Neural cell (in vitro differentiated cells): ENCODE measurements around the gene MINK1. TPM values are rescaled to one million over a fixed set of nuclear protein-coding genes. Genes with fewer than 3 reads are reported as not detected.

Source experiments
- H2AFZ ChIP-seq: fragments of 200-600, 300-800 bp; sonication (generic), shearing (Covaris generic); 2 replicates; pipeline ENCODE4 v1.6.0; 2014; ENCODE audit warnings: low read depth, mild to moderate bottlenecking, antibody characterized with exemption, low read length, moderate library complexity
- H3F3A ChIP-seq: fragments of 200-600 bp; shearing (Covaris generic); 2 replicates; pipeline ENCODE4 v1.6.1; 2016; ENCODE audit warnings: mild to moderate bottlenecking, moderate library complexity, mixed read lengths, antibody characterized with exemption, low read length; ENCODE audit not compliant: insufficient read depth, poor library complexity, severe bottlenecking
- H3K27ac ChIP-seq: fragments of 200-600, 300-800 bp; sonication (generic), shearing (Covaris generic); 2 replicates; pipeline ENCODE4 v1.5.1; 2014; ENCODE audit warnings: mild to moderate bottlenecking, low read length, moderate library complexity
- H3K27me3 ChIP-seq: fragments of 300-800, 200-600 bp; sonication (generic), shearing (Covaris generic); 2 replicates; pipeline ENCODE4 v1.6.0; 2014; ENCODE audit warnings: mild to moderate bottlenecking, low read depth, low read length, moderate library complexity; ENCODE audit not compliant: insufficient read depth
- H3K36me3 ChIP-seq: fragments of 300-800, 200-600 bp; sonication (generic), shearing (Covaris generic); 2 replicates; pipeline ENCODE4 v1.5.1; 2014; ENCODE audit warnings: mild to moderate bottlenecking, antibody characterized with exemption, low read length, moderate library complexity; ENCODE audit not compliant: insufficient read depth
- H3K4me2 ChIP-seq: fragments of 300-800, 200-600 bp; sonication (generic), shearing (Covaris generic); 2 replicates; pipeline ENCODE4 v1.6.0; 2014; ENCODE audit warnings: mild to moderate bottlenecking, low read length
- H3K4me3 ChIP-seq: fragments of 300-800, 200-600 bp; sonication (generic), shearing (Covaris generic); 2 replicates; pipeline ENCODE4 v1.5.1; 2014; ENCODE audit warnings: mild to moderate bottlenecking, low read length, moderate library complexity
- H3K79me2 ChIP-seq: fragments of 200-600 bp; shearing (Covaris generic); replicated peaks from 2 replicates; pipeline ENCODE4 v1.6.0; 2014; ENCODE audit warnings: mild to moderate bottlenecking, low read length, moderate library complexity; ENCODE audit not compliant: insufficient read depth
- H3K9ac ChIP-seq: fragments of 300-800, 200-600 bp; sonication (generic), shearing (Covaris generic); 2 replicates; pipeline ENCODE4 v1.6.1; 2016; ENCODE audit warnings: mild to moderate bottlenecking, low read length, mixed read lengths
- H3K9me2 ChIP-seq: fragments of 200-600 bp; shearing (Covaris generic); 2 replicates; pipeline ENCODE4 v1.6.1; 2016; ENCODE audit warnings: mild to moderate bottlenecking, low read length, mixed read lengths; ENCODE audit not compliant: insufficient read depth
- H3K9me3 ChIP-seq: fragments of 200-600, 300-800 bp; sonication (generic), shearing (Covaris generic); 2 replicates; pipeline ENCODE4 v1.6.1; 2016; ENCODE audit warnings: mild to moderate bottlenecking, mixed run types, low read length, moderate library complexity, mixed read lengths
- H4K20me1 ChIP-seq: fragments of 200-600 bp; shearing (Covaris generic); 2 replicates; pipeline ENCODE4 v1.6.1; 2016; ENCODE audit warnings: mild to moderate bottlenecking, mixed run types; ENCODE audit not compliant: insufficient read depth
- CTCF ChIP-seq: fragments of 450-650 bp; IDR thresholded peaks from 2 replicates; pipeline ENCODE4 v1.5.1; 2014; ENCODE audit warnings: antibody characterized with exemption, mild to moderate bottlenecking, moderate library complexity; ENCODE audit not compliant: poor library complexity, severe bottlenecking
- EP300 ChIP-seq: fragments of 450-650 bp; conservative IDR thresholded peaks from 2 replicates; pipeline ENCODE4 v1.6.1; 2014; ENCODE audit warnings: antibody characterized with exemption, mild to moderate bottlenecking, moderate library complexity; ENCODE audit not compliant: poor library complexity, severe bottlenecking
- EZH2 ChIP-seq: fragments of 200-600, 300-800 bp; shearing (Covaris generic), sonication (generic); IDR thresholded peaks from 2 replicates; pipeline ENCODE4 v1.6.1; 2014; ENCODE audit warnings: antibody characterized with exemption, low read length, borderline replicate concordance, mild to moderate bottlenecking; ENCODE audit not compliant: insufficient read depth, poor library complexity, severe bottlenecking
- MXI1 ChIP-seq: fragments of 450-650 bp; conservative IDR thresholded peaks from 2 replicates; pipeline ENCODE4 v1.6.1; 2014; ENCODE audit warnings: antibody characterized with exemption, mild to moderate bottlenecking; ENCODE audit not compliant: poor library complexity, severe bottlenecking
- POLR2AphosphoS5 ChIP-seq: IDR thresholded peaks from 2 replicates; pipeline ENCODE4 v1.6.1; 2012
- RAD21 ChIP-seq: fragments of 450-650 bp; conservative IDR thresholded peaks from 2 replicates; pipeline ENCODE4 v1.6.1; 2014; ENCODE audit warnings: antibody characterized with exemption, mild to moderate bottlenecking, moderate library complexity
- REST ChIP-seq: IDR thresholded peaks from 2 replicates; pipeline ENCODE4 v1.6.1; 2012; ENCODE audit warnings: borderline replicate concordance
- SMC3 ChIP-seq: fragments of 450-650 bp; conservative IDR thresholded peaks from 2 replicates; pipeline ENCODE4 v1.6.1; 2014; ENCODE audit warnings: antibody characterized with exemption, mild to moderate bottlenecking, moderate library complexity; ENCODE audit not compliant: poor library complexity
- TAF1 ChIP-seq: IDR thresholded peaks from 2 replicates; pipeline ENCODE4 v1.6.1; 2012; ENCODE audit warnings: low read depth
- polyA plus RNA-seq: library from polyadenylated mRNA; depleted of rRNA; stranded (reverse); fragments of >200 nt; gene quantifications from 2 replicates; pipeline ENCODE4 v1.2.3, GENCODE V29; 2014

MINK1 gene
- polyA plus RNA-seq, 1 donor from 2014 or later, result 38.1 TPM

GRCh38 chr17:4938688-4939545, 105.8 kb downstream of the MINK1 start:
- Histone ChIP-seq H3F3A (no peaks in the 10 kb centered on the region), H3K9me2 (no peaks in the 10 kb centered on the region), H3K27me3 (no peaks in the 10 kb centered on the region), H3K36me3 (no peaks in the 10 kb centered on the region), H3K9ac (peak overlapping the region; percentile 92), H3K27ac (peak overlapping the region; percentile 97), H4K20me1 (no peaks in the 10 kb centered on the region), H3K79me2 (peaks cover 20% of the 10 kb centered on the region), H3K9me3 (no peaks in the 10 kb centered on the region), H2AFZ (no peak overlapping the region), H3K4me2 (peak overlapping the region; percentile 86), H3K4me3 (peak overlapping the region; percentile 83)
- TF ChIP-seq MXI1, result no peak
- no peak for TF ChIP-seq SMC3
- no peak for TF ChIP-seq REST
- no peak for TF ChIP-seq CTCF
- no peak for TF ChIP-seq EZH2
- TF ChIP-seq POLR2AphosphoS5, result no peak
- TF ChIP-seq TAF1, result no peak
- no peak for TF ChIP-seq EP300
- TF ChIP-seq RAD21, result no peak

- Histone ChIP-seq H3K9ac (peak overlapping the region; percentile 92), H3K4me2 (peak overlapping the region; percentile 86), H3K36me3 (no peaks in the 10 kb centered on the region), H3F3A (no peaks in the 10 kb centered on the region), H3K9me3 (no peaks in the 10 kb centered on the region), H3K27ac (peak overlapping the region; percentile 97), H3K9me2 (no peaks in the 10 kb centered on the region), H3K4me3 (peak overlapping the region; percentile 83), H4K20me1 (no peaks in the 10 kb centered on the region), H2AFZ (no peak overlapping the region), H3K27me3 (no peaks in the 10 kb centered on the region), H3K79me2 (peaks cover 20% of the 10 kb centered on the region)
- no peak for TF ChIP-seq MXI1
- TF ChIP-seq POLR2AphosphoS5, result no peak
- no peak for TF ChIP-seq RAD21
Measured at GRCh38 chr17:4939546-4939795, 106.3 kb downstream of the MINK1 start.
